HG03439 (cell line): ENCODE data around the gene SWAP70.

Experiments
- ATAC-seq: cut with Tn5 transposase; IDR thresholded peaks from one replicate; pipeline ENCODE4 v1.9.1; 2021; ENCODE audit warnings: mild to moderate bottlenecking, moderate library complexity; ENCODE audit not compliant: unreplicated experiment

The SWAP70 gene

DNA sequence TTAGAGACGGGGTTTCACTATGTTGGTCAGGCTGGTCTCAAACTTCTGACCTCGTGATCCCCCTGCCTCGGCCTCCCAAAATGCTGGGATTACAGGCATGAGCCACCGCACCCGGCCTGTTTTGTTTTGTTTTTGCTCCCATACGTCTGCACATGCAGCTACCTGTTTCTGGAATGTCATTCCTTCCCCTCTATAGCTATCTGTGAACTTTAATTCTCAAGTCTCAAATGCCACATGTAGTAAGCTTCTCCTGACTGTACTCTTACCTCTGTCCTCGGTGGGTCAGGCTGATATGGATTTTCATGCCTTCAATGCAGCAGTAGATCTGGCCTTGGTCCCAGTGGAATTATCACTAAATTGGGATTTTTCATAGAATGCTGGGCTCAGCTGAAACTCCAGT is 12.4 kb upstream of the SWAP70 start:
- ATAC-seq = no peak

DNA sequence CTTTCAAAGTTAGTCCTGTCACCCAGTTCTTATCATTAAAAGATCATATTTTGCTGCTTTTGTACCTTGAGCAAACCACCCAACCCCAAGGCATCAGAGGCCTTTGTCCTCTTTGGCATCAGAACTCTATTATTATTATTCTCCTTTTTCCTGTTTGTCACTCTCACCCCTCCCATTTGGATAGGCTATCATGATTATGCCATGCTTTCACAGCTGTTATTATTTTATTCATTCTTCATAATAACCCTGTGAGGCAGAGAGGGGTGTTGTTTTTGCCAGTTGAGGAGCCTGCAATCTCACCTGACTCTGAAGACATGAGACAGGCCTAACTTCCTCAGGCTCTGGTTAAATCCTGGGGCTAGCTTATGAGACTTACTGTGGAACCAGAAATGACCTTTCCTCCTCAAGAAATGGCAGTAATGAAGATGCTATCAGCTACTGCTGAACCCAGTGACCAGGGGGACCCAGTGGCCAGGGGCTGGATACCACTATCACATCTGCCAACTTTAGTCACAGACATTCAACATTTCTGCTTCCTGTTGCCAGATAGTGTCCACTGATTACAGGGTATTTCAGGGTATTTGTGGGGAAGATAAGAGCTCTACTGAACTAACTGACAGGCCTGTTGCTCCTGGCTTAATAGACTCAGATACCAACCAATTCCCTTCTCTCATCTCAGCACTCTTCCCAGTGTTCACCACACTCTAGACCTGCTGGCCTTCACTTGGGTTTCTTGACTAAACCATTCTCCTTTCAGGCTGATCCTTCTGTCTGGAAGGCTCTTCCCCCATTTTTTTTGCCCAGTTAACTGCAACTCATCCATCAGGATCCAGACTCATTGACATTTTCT is 11.8 kb upstream of the SWAP70 start:
- no peak for ATAC-seq

DNA sequence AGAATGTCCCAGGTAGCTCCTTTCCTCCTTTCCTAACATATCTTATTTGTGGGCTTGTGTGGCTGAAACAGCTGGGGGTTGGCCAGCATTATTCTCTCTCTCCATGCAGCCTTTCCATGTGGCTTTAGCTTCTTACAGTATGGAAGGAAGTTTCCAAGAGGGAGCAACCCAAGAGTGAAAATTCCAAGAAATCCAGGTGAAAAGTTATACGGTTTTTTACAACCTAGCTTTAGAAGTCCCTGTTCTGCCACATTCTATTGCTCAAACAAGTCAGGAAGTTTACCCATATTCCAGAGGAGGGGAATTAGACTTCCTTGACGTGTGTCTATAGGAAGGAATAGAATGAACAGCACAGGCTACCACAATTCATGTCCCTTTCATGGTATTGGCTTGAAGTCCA is 10.0 kb upstream of the SWAP70 start:
- ATAC-seq = no peak

DNA sequence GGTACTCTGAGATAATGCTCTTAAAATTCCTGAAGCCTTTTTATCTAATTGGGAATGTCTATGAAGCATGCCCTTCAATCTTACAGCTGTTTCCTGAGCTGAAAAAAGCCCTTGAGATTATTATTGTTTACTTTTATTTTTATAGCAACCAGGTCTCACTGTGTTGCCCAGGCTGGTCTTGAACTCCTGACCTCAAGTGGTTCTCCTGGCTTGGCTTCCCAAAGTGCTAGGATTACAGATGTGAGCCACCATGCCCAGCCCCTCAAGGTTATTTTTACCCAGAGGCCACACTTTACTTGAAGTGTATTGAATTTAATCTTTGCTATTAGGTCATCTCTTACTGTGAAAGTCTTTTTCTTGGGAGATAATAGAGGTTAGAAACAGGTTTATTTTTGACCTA is 7.0 kb upstream of the SWAP70 start:
- no peak for ATAC-seq

DNA sequence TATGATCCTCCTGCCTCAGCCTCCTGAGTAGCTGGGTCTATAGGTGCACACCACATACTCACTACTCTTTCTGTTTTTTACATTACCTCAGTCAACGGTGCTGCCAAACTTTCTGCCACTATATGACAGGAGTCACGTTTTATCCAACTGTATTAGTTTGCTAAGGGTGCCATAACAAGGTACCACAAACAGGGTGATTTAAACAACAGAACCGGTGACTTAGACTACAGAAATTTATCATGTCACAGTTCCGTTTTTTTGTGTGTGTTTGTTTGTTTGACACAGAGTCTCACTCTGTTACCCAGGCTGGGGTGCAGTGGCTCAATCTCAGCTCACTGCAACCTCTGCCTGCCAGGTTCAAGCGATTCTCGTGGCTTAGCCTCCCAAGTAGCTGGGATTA is 6.3 kb upstream of the SWAP70 start:
- no peak for ATAC-seq

DNA sequence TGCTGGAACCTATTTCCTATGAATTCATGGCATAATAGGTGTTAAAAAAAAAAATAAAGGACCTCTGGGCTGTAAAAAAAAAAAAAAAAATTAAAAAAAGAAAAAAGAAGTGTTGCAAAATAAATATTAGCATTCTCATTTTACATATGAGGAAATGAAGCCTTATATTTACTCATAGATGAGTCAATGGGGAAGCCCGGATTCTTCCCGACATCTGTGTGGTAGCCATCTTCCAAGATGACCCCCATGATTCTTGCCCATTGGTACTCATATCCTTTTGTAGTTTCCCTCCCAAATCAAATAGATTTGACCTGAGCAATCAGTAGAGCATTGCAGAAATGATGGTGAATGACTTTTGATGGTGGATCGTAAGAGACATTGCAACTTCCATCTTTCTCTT is 3.0 kb upstream of the SWAP70 start:
- ATAC-seq = no peak

DNA sequence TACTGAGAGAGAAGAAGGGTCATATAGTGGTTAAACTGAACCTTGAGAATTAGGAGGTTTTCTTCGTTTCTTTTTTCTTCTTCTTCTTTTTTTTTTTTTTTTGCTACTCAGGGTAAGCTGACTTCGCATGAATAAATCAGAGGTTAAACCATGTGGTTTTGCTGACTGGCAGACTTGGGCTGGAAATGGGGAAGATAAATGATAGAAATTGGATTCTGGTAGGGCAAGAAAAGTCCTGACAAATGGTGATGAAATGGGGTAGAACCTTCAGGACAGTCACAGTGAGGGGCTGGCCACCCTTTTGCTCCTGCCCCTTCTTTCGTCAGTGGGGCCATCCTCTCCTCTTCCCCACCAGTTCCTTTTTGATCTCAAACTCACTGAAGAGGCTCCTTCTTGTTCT is 1.6 kb upstream of the SWAP70 start:
- no peak for ATAC-seq

DNA sequence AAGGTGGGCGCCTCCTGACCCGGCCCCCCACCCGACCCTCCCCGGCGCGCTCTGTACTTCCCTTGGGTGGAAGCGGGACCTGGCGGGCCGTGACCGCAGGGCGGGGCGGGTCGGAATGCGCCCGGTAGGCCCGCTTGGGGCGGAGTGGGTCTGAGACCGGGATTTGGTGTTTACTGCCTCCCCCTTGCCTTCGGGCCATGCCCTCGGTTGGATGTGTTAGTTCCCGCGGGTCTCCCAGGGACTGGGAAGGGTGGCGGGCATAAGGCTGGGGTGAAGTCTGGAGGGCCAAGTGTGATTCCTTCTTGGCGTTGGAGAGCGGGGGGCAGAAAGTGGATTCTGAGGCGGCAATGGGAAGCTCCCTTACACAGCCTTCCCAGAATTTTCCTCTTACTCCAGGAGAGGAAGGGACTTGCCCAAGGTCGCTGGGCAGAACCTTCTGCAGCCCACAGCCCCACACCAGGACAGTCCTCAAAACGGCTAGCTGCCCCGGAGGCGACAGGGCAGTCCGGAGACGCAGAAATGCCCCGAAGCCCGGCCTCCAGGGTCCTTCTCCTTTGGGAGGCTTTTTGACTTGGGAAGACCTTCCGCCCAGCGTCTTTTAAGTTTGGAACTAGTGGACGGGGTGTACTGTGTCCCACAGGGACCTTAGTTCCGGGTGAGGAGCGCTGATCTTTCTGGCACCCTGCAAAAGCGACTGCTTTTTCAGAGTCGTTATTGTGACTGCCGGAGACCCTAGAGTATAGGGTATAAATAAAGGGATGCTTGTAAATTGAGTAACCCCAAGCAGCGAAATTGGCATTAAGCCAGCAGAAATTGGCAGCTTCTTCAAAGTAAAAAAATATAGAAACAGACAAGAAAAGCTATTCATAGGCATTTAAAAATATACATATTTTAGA is 647 bp downstream of the SWAP70 start:
- ATAC-seq = peak; percentile 31

DNA sequence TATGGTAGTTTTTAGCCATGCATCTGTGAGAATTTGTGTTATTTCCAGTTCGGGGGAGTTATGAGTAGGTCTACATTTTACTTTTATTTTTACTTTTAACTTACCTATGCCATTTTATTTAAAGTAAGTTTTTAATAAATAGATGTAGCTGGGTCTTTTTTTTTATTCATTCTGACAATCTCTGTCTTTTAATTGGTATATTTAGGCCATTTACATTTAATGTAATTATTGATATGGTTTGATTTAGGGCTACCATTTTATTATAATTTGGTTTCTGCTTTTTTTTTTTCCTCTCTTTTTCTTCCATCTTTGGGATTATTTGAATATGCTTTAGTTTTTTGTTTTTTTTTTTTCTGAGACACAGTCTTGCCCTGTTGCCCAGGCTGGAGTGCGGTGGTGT is 1.9 kb downstream of the SWAP70 start:
- ATAC-seq = no peak

DNA sequence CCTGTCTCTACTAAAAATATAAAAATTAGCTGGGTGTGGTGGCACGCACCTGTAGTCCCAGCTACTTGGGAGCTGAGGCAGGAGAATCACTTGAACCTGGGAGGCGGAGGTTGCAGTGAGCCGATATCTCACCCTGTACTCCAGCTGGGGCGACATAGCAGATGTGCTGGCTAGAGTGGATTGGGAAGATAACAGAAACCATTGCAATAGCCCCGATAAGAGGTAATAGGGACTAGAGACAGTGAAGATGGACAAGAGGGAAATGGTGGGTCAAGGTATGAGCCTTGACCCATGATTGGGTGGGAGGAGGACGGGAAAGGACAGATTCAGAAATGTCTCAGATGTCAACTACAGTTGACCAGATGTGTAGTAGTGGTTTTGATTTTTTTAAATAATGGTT is 6.1 kb downstream of the SWAP70 start:
- no peak for ATAC-seq

DNA sequence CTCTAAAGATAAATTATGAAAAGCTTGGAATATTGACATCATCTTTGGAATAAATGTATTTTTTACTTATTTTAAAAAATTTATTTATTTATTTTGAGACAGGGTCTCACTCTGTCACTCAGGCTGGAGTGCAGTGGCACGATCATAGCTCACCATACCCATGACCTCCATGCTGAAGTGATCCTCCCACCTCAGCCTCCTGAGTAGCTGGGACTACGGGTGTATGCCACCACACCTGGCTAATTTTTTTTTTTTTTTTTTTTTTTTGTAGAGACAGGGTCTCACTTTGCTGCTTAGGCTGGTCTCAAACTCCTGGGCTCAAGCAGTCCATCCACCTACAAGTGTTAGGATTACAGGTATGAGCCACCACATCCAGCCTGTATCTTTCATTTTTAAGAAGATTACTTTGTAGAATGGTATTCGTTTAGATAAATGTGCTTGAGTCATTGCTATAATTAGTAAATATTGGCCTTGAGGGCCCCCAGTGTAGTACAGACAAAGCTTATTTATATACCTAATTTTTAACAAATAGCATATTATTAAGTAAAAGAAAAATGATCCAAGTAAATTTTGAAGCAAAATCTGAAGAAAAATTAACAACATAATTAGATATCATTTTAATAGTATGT is 8.5 kb downstream of the SWAP70 start:
- no peak for ATAC-seq

DNA sequence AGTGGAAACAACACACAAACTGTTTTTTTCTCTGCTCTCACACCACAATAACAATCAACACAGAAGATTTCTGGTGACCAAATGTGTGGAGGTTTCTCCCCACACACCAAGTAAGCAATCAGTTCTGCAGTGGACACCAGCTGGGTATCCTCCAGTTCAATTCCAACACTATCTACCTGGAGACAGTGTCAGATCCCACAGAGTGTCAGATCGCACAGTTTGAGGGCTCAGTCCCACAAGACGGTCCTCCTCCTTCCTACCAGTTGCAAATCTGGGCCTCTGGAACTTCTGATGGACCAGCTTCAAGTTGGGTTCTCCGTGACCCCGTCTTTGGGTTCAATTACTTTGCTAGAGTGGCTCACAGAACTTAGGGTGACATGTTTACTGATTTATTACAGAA is 9.0 kb downstream of the SWAP70 start:
- no peak for ATAC-seq

DNA sequence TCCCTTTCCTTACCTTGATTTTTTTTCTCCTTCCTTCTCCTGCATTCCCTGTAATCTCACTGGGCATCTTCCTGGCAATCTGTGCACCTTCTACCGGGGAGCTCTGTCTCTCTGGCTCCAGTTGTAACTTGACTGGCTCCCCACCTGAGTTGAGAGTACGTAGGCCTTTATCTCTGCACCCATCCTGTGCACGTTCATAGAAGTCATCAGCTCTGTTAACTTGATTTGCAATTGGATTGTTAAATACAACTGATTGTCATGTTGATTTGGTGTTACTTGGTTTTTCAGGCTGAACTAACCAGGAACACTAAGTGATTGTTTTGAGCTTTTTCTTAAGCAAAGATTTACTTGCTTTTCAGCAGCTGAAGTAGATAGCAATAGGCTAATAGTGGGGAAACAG is 11.8 kb downstream of the SWAP70 start:
- ATAC-seq = no peak

DNA sequence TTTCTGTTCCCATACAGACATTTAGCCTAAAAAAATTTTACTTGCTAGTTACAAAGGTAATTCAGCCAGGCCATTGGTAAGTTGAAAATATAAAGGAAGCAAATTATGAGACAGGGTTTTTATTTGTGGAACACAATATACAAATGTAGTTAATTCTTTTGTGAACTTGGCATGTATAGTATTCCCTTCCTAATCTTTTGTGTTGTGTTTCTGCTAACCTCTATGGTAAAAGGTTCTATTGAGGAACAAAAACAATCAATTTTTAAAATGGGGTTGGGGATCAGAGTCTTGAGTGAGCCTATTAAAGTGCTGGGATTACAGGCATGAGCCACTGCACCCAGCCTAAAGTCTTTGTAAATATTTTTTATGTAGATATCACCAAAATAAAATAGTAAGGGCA is 14.1 kb downstream of the SWAP70 start:
- ATAC-seq = no peak

DNA sequence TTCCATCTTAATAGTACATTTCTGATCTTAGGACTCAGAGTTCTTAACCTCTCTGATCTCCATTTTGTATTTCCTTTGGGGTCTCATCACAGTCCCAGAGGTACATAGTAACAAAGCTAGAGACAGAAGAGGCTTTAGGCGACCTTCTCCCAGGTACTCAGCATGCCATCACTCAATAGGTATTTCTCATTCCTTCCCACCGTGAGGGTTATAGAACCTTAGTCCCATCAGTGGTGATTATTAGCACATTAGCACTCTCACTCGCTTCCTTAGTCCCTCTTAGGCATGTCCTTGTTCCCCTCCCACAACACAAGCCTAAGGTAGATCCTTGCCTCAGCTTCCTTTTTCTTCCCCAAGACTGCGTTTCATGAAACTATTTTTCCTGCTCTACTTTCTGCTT is 14.7 kb downstream of the SWAP70 start:
- no peak for ATAC-seq

DNA sequence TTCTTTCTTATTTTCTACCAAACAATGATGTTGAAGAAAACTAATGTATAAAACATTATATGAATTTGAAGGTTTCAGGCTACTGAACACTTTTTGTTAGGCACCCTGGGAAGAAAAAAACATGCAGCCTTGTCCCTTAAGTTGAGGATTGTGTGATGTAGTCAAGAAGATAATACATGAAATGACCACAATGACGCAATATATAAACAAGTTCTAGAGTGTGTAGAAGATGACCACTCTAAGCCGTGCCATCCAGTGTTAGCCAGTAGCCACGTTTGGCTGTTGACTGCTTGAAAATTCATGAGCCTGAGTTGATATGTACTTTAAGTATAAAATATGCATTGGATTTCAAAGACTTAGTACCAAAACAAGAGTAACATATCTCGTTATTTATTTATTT is 16.2 kb downstream of the SWAP70 start:
- ATAC-seq = no peak

DNA sequence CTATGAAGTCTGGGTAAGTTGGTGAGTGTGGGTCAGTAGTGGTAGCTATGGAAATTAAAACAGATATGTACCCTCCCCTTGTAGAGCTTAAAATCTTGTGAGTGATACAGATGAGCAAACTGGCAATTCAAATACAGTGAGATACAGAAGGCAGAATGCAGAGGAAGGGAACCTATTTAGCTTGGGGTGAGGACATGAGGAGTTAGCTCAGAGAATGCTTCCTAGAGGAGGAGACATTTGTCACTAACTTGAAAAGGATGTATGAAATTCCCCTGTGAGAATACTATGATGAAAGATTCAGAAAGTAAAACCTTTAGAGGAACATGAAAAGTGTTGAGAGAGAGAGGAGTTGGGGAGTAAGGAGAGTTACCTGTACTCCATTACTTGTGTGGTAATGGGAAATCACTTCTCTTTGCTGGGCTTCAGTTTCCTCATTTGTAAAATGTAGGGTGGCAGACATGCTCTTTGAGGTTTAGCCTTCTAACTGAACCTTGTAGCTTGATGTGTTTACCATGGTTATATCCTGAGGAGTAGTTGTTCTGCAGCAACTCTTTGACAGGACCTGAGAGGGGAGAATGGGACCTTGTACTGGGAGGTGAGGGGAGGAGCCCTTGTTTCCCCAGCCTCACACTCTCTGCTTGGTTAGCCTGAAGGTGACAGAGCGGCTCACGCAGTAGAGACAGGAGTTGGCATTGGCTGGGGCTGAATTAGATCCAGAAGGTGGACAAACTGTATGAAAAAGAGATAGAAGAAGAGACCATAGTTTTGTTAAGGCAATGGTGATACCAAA is 17.9 kb downstream of the SWAP70 start:
- no peak for ATAC-seq

DNA sequence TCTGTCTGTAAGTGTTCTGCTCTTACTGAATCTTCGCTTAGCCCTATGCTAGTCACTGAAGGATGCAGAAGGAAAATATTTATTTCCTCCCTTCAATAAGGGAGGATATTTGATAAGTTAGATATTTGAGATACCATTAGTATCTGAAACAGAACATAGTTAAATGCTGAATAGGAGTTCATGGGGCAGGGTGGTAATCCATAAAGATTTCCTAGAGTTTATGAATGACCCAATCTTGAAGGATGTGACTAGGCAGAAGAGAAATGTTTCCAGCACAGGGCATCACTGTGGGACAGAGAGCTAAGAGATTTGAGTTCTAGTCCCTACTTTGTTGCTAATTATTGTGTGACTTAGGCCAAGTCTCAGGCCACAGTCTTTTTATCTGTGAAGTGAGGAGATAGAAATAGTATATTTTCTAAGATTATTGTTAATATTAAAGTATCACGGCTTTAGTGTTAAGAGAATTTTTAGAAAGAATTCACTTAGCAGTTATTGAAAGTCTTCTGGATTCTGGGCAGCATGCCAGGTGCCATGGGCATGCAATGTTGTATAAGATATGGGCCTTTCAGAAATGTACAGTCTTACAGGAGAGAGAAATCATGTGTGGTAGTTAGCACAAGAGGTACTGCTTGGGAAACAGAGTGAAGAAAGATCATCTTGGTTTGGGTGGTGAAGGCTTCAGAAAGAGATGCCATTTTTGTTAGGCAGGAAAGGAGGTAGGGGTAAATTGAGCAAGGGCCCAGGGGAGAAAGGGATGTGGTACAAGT is 24.0 kb downstream of the SWAP70 start:
- no peak for ATAC-seq

DNA sequence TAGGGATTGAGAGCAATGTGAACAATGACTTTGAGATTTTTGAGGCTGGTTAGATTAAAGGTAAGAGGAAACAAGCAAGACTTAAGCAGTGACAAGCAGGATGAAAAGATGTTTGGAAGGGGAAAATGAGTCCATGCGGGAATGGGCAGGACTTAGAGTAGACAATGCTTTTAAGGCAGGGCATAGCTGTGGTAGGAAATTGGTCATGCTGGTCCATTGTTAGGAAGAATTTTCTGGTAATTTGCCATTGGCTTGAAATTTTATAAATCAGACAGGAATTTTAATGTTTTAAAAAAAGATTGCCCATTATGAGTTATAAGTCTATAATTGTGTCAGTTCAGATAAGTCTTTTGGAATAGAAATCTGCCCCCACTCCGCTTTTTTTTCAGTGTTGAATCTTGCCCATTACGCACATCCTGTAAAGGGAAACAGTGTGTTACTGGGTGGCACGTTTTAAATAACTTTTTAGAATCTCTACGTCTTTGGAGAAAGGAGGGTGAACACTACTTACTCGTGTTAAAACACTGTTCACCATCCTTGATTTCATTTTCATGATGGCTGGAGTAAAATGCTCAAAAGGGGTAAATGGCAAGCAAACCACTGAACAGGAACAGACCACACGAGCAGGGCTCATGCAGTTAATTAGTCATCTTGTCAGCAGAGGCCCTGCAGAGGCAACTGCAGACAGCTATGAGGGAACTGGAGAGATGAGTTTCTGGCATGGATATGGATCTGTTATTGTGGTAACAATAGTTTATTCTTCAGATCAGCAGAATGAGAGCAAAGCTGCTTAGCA is 25.0 kb downstream of the SWAP70 start:
- peak; percentile 68 for ATAC-seq
